Endothelial cell of umbilical vein (primary cell): Measurements from ENCODE around the gene HADHB. TPM values are rescaled to one million over a fixed set of nuclear protein-coding genes. Genes with fewer than 3 reads are reported as not detected.

Experiments
- BruUV-seq: library from RNA; stranded (reverse); fragments of 400-500 nt; replicated peaks from 2 replicates; lab custom pipeline; 2021; lab: Mats Ljungman, UMichigan
- CTCF ChIA-PET: fragments of 300-600, 350-600 bp; sonication (Branson Sonifier 250); formaldehyde crosslinking; loops from one replicate; lab custom pipeline; 2021; ENCODE audit warnings: antibody characterized with exemption, inconsistent platforms; lab: Charles Lee
- POLR2A ChIA-PET: fragments of 300-600, 350-600 bp; sonication (Branson Sonifier 250); formaldehyde crosslinking; loops from one replicate; lab custom pipeline; 2021; ENCODE audit warnings: antibody characterized with exemption, inconsistent platforms; lab: Charles Lee
- DNase-seq: peaks from one replicate; pipeline ENCODE4 v3.0.0-alpha.2; 2011; ENCODE audit warnings: low read depth, low spot score
- FAIRE-seq: peaks from 2 replicates; lab custom pipeline; 2011; peaks lifted over from hg19 to GRCh38; lab: Jason Lieb, UNC
- H2AFZ ChIP-seq: 2 replicates; pipeline ENCODE4 v1.6.0; 2012; ENCODE audit warnings: low read depth, low read length, control low read depth, inconsistent platforms
- H3K27ac ChIP-seq: 2 replicates; pipeline ENCODE4 v1.5.1; 2011; ENCODE audit warnings: low read depth, mild to moderate bottlenecking, control low read depth, low read length, moderate library complexity; ENCODE audit not compliant: insufficient read depth
- H3K27me3 ChIP-seq, 2 experiments: 2 replicates each; pipeline versions ENCODE4 v1.6.0 to v1.6.1; 2011; ENCODE audit warnings: low read length in 2 of 2, mixed read lengths in 1 of 2; ENCODE audit not compliant: control insufficient read depth in 2 of 2, insufficient read depth in 2 of 2
- H3K36me3 ChIP-seq, 2 experiments: 2 replicates in 1 of 2; 3 replicates in 1 of 2; pipeline ENCODE4 v1.5.1; 2011; ENCODE audit warnings: low read length in 2 of 2, mild to moderate bottlenecking in 1 of 2, moderate library complexity in 1 of 2; ENCODE audit not compliant: control insufficient read depth in 2 of 2, insufficient read depth in 2 of 2; ENCODE audit errors: extremely low read depth in 1 of 2
- H3K4me1 ChIP-seq: 3 replicates; pipeline ENCODE4 v1.5.1; 2011; ENCODE audit warnings: mild to moderate bottlenecking, low read length; ENCODE audit not compliant: control insufficient read depth, insufficient read depth; ENCODE audit errors: extremely low read depth
- H3K4me2 ChIP-seq: 2 replicates; pipeline ENCODE4 v1.6.1; 2011; ENCODE audit warnings: low read length, control low read depth, mixed read lengths; ENCODE audit not compliant: insufficient read depth
- H3K4me3 ChIP-seq, 3 experiments: fragments of 200-600 bp in 1 of 3; sonication (generic), shearing (Covaris generic) in 1 of 3; replicated peaks in 1 of 3; 2 replicates each; pipeline ENCODE4 v1.5.1; 2011 to 2016; ENCODE audit warnings: control low read depth in 3 of 3, low read length in 3 of 3, mild to moderate bottlenecking in 2 of 3, inconsistent platforms in 1 of 3, low read depth in 1 of 3, moderate library complexity in 1 of 3; ENCODE audit not compliant: insufficient read depth in 1 of 3
- H3K79me2 ChIP-seq: 2 replicates; pipeline ENCODE4 v1.6.0; 2012; ENCODE audit warnings: low read length, inconsistent platforms; ENCODE audit not compliant: control insufficient read depth, insufficient read depth
- H3K9ac ChIP-seq: replicated peaks from 2 replicates; pipeline ENCODE3; 2011; ENCODE audit warnings: low read length, control low read depth; ENCODE audit not compliant: insufficient read depth; ENCODE audit errors: extremely low read depth
- H3K9me1 ChIP-seq: replicated peaks from 3 replicates; pipeline ENCODE4 v1.6.0; 2011; ENCODE audit warnings: mild to moderate bottlenecking, low read length; ENCODE audit not compliant: control insufficient read depth, insufficient read depth; ENCODE audit errors: extremely low read depth
- H3K9me3 ChIP-seq: replicated peaks from 2 replicates; pipeline ENCODE4 v1.5.1; 2012; ENCODE audit warnings: low read length, inconsistent platforms; ENCODE audit not compliant: control insufficient read depth, insufficient read depth
- H4K20me1 ChIP-seq: replicated peaks from 2 replicates; pipeline ENCODE3; 2011; ENCODE audit warnings: mild to moderate bottlenecking, low read length; ENCODE audit not compliant: control insufficient read depth, insufficient read depth; ENCODE audit errors: extremely low read depth
- CTCF ChIP-seq, 2 donors: IDR thresholded peaks; 1 replicate in 1 of 2; 2 replicates in 1 of 2; pipeline ENCODE4 v1.5.1; 2011; ENCODE audit warnings: low read length in 2 of 2, mild to moderate bottlenecking in 2 of 2, moderate library complexity in 2 of 2, control low read depth in 1 of 2, inconsistent platforms in 1 of 2, low read depth in 1 of 2; ENCODE audit not compliant: insufficient read depth in 1 of 2; ENCODE audit errors: extremely low read depth in 1 of 2
- EZH2 ChIP-seq: IDR thresholded peaks from 2 replicates; pipeline ENCODE4 v1.6.1; 2012; ENCODE audit warnings: borderline replicate concordance, low read depth, mild to moderate bottlenecking, moderate library complexity, low read length, inconsistent platforms; ENCODE audit not compliant: severe bottlenecking
- FOS ChIP-seq: IDR thresholded peaks from 2 replicates; pipeline ENCODE4 v1.6.1; 2011; ENCODE audit warnings: mild to moderate bottlenecking, low read length, moderate library complexity, borderline replicate concordance; ENCODE audit not compliant: insufficient read depth
- GATA2 ChIP-seq: IDR thresholded peaks from 2 replicates; pipeline ENCODE4 v1.7.0; 2011; ENCODE audit warnings: low read depth, mild to moderate bottlenecking, moderate library complexity, mixed read lengths, low read length; ENCODE audit not compliant: insufficient read length, insufficient read depth
- JUN ChIP-seq: IDR thresholded peaks from 2 replicates; pipeline ENCODE4 v1.6.1; 2011; ENCODE audit warnings: borderline replicate concordance, low read depth; ENCODE audit not compliant: insufficient read length, insufficient read depth
- MAX ChIP-seq: IDR thresholded peaks from 2 replicates; pipeline ENCODE4 v1.6.1; 2011; ENCODE audit not compliant: insufficient read depth, insufficient read length
- MYC ChIP-seq: IDR thresholded peaks from one replicate; pipeline ENCODE4 v1.6.1; 2011; ENCODE audit warnings: mild to moderate bottlenecking, low read depth, low read length
- POLR2A ChIP-seq: IDR thresholded peaks from 2 replicates; pipeline ENCODE4 v1.6.1; 2012; ENCODE audit warnings: low read depth, mild to moderate bottlenecking, control low read depth, low read length
- POLR2AphosphoS5 ChIP-seq: IDR thresholded peaks from 2 replicates; pipeline ENCODE4 v1.6.1; 2012; ENCODE audit warnings: low read depth, mild to moderate bottlenecking, control low read depth, low read length, moderate library complexity; ENCODE audit not compliant: insufficient read depth
- dilution Hi-C: fragments of 300-500 bp; cut with MboI; formaldehyde crosslinking; loops from one replicate; pipeline ENCODE4 v1.15.0; 2019; ENCODE audit warnings: low sequenced_read_pairs; ENCODE audit not compliant: extremely low pct_ligation_motif_present
- intact Hi-C: fragments of 100-400 bp; cut with micrococcal nuclease; formaldehyde crosslinking; loops from one replicate; pipeline ENCODE4 v1.10.0; 2022
- polyA plus RNA-seq, 4 experiments: library from polyadenylated mRNA; depleted of rRNA in 3 of 4; stranded (reverse) in 3 of 4; unstranded in 1 of 4; fragments of >200 nt; gene quantifications; 2 replicates each; pipeline versions ENCODE4 v1.2.1 to v1.2.3, GENCODE V29; 2011 to 2012; ENCODE audit warnings: missing spikeins in 1 of 4
- total RNA-seq: library from RNA; stranded (reverse); gene quantifications from 2 replicates; pipeline ENCODE4 v1.2.3, GENCODE V29; 2021

The HADHB gene
- total and polyA plus RNA-seq, 2 donors (not counting 3 experiments of a cell fraction or from before 2014, with no cell fraction given), result 92.9 to 100 TPM

- Histone ChIP-seq H3K27ac (no peak overlapping the region), H3K4me2 (no peak overlapping the region), H3K36me3 (no peaks in the 10 kb centered on the region), H3K9ac (no peak overlapping the region), H4K20me1 (no peaks in the 10 kb centered on the region), H3K79me2 (no peaks in the 10 kb centered on the region), H2AFZ (no peak overlapping the region), H3K4me1 (peaks cover 1% of the 10 kb centered on the region), H3K9me1 (no peaks in the 10 kb centered on the region), H3K27me3 (peaks cover 0 to 2% of the 10 kb centered on the region in 2 experiments), H3K9me3 (no peaks in the 10 kb centered on the region), H3K4me3 (no peak overlapping the region)
- intact Hi-C loops (no loop called here), dilution Hi-C loops (no loop called here)
- no peak for DNase-seq
- ChIA-PET POLR2A (no interaction called here), CTCF (interaction anchor here (1.0 kb wide), 1 partner anchor 16 kb away, joined by 3 read pairs; no protein-coding TSS in a partner anchor)
- no TSS peak for BruUV-seq
- TF ChIP-seq MYC (no peak), POLR2AphosphoS5 (no peak), CTCF (IDR thresholded peaks at IDR 0.05; ENCODE audit: extremely low read depth in 1 of 2, insufficient read depth in 1 of 2, low read depth in 1 of 2, low read length in 2 of 2) (no peak), GATA2 (no peak), EZH2 (no peak), JUN (no peak), MAX (no peak), POLR2A (no peak), FOS (no peak)
- no peak for FAIRE-seq
These were observed 60.8 kb downstream of the HADHB start for GRCh38 chr2:26305540-26305939.
